Stomach (tissue), 9 donors: ENCODE results near the gene PPP1R36. TPM values are rescaled to one million over a fixed set of nuclear protein-coding genes. Genes with fewer than 3 reads are reported as not detected.
"Not testable (repeated sequence)": the region's sequence is repeated elsewhere in the genome, so short reads cannot be mapped to it uniquely, and the experiment has no call there.

Experiments used
- DNase-seq, 2 donors: peaks; one replicate each; pipeline versions ENCODE4 v3.0.0 to v3.0.0-alpha.2; 2013 to 2019
- H3K27ac ChIP-seq, 5 donors: fragments of 200-600 bp in 4 of 5; sonication (generic) in 4 of 5; one replicate each; pipeline ENCODE4 v1.5.1; 2013 to 2019; ENCODE audit warnings: mild to moderate bottlenecking in 1 of 5, moderate library complexity in 1 of 5
- H3K27me3 ChIP-seq, 3 donors: fragments of 200-600 bp; sonication (generic); one replicate each; pipeline ENCODE4 v1.5.1; 2017 to 2019; ENCODE audit warnings: mixed run types in 1 of 3
- H3K36me3 ChIP-seq, 4 donors: fragments of 200-600 bp; sonication (generic); 1 replicate in 3 of 4; 2 replicates in 1 of 4; pipeline ENCODE4 v1.5.1; 2016 to 2019
- H3K4me1 ChIP-seq, 4 donors: fragments of 200-600 bp; sonication (generic); one replicate each; pipeline ENCODE4 v1.5.1; 2016 to 2019
- H3K4me3 ChIP-seq, 4 donors: fragments of 200-600 bp; sonication (generic) in 3 of 4; one replicate each; pipeline ENCODE4 v1.5.1; 2016 to 2019; ENCODE audit warnings: mild to moderate bottlenecking in 1 of 4
- H3K9me3 ChIP-seq, 4 donors: fragments of 200-600 bp; sonication (generic); one replicate each; pipeline ENCODE4 v1.5.1; 2016 to 2019
- EP300 ChIP-seq: sonication (generic); formaldehyde crosslinking; IDR thresholded peaks from one replicate; pipeline ENCODE4 v1.6.1; 2017; ENCODE audit warnings: antibody characterized with exemption
- POLR2A ChIP-seq, 4 donors: fragments of 450-650 bp; IDR thresholded peaks; one replicate each; pipeline ENCODE4 v1.6.1; 2016; ENCODE audit warnings: antibody characterized with exemption in 4 of 4, control low read depth in 2 of 4, mild to moderate bottlenecking in 1 of 4, moderate library complexity in 1 of 4
- POLR2AphosphoS5 ChIP-seq, 3 donors: sonication (generic); formaldehyde crosslinking; IDR thresholded peaks; one replicate each; pipeline ENCODE4 v1.6.1; 2016; ENCODE audit warnings: antibody characterized with exemption in 3 of 3
- WGBS, 5 donors: extraction: QIAGEN DNeasy Blood & Tissue Kit in 3 of 5; methylation state at CpG; one replicate each; pipeline versions ENCODE4 v1.1.5 to v1.1.7; 2013 to 2018; 5-methylcytosine and 5-hydroxymethylcytosine counted together
- intact Hi-C: fragments of 100-400 bp; cut with DNase I; formaldehyde crosslinking; loops from one replicate; pipeline ENCODE4 v1.15.1; 2023; ENCODE audit warnings: low total_unique reads
- polyA plus RNA-seq, 3 donors: library from polyadenylated mRNA; stranded (reverse); fragments of 200-250 nt; gene quantifications; one replicate each; pipeline ENCODE4 v1.2.3, GENCODE V29; 2013
- total RNA-seq, 5 donors: library from RNA; depleted of rRNA; stranded (reverse); fragments of >200 nt; gene quantifications; one replicate each; pipeline versions ENCODE4 v1.1.0 to v1.2.3, GENCODE V29; 2014 to 2016
- TF ChIP-seq, protein P1 (sequence below), 7 experiments: fragments of 450-650 bp in 4 of 7; fragments of 200-600 bp in 3 of 7; sonication (generic) in 3 of 7; IDR thresholded peaks; one replicate each; pipeline ENCODE4 v1.5.1; 2016 to 2019; ENCODE audit warnings: antibody characterized with exemption in 7 of 7, control low read depth in 2 of 7, mild to moderate bottlenecking in 1 of 7
- donor health status: healthy with polysubstance abuse.
- donor health status: Bipolar disorder and iron deficiency.
- donor health status: healthy.

Gene PPP1R36
- total and polyA plus RNA-seq, 8 donors: 3.2 to 13.1 (median 6.2) TPM; not detected in 3

DNA sequence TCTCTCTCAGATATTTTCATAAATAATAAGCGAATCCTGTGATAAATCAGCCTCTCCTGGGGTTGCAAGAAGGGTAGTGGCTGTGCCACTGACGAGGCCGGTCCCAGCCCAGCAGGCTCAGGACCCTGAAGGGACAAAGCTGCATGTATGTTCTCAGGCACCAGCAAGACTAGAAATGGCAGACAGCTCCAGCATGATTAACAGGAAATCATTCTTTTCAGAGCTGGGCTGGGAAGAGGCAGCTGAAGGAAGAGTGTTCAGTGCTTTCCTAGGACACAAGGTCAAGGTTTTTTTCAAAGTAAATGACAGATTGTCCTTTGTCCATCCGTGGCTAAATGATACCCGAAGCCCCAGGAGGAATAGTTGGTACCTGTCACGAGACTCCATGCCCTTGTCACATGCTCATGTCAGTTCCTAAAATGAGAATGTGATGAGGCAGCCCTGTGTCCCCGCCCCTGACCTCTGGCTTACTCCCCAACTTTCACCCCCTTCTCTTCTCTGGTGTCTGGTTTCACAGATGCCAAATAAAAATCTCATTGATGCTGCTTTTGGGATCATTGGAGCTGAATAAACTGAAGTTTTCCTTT is 65.1 kb downstream of the PPP1R36 start:
- Histone ChIP-seq H3K27me3 (no peaks in the 10 kb centered on the region), H3K4me1 (peaks cover 6 to 56% (median 35%) of the 10 kb centered on the region in 4 donors), H3K9me3 (no peaks in the 10 kb centered on the region), H3K4me3 (no peak overlapping the region), H3K27ac (peak overlapping the region in 1 of 5 donors; percentile 40), H3K36me3 (no peaks in the 10 kb centered on the region)
- 56 to 77% (median 61%) methylated on average over 7 of the region's 7 CpGs for WGBS, 5 donors
- intact Hi-C loops: no loop called here
- DNase-seq: no peak
- TF ChIP-seq, protein P1, sequence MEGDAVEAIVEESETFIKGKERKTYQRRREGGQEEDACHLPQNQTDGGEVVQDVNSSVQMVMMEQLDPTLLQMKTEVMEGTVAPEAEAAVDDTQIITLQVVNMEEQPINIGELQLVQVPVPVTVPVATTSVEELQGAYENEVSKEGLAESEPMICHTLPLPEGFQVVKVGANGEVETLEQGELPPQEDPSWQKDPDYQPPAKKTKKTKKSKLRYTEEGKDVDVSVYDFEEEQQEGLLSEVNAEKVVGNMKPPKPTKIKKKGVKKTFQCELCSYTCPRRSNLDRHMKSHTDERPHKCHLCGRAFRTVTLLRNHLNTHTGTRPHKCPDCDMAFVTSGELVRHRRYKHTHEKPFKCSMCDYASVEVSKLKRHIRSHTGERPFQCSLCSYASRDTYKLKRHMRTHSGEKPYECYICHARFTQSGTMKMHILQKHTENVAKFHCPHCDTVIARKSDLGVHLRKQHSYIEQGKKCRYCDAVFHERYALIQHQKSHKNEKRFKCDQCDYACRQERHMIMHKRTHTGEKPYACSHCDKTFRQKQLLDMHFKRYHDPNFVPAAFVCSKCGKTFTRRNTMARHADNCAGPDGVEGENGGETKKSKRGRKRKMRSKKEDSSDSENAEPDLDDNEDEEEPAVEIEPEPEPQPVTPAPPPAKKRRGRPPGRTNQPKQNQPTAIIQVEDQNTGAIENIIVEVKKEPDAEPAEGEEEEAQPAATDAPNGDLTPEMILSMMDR (IDR thresholded peaks at IDR 0.05): no peak
- TF ChIP-seq EP300 (no peak), POLR2A (IDR thresholded peaks at IDR 0.05) (no peak), POLR2AphosphoS5 (IDR thresholded peaks at IDR 0.05) (no peak)

DNA sequence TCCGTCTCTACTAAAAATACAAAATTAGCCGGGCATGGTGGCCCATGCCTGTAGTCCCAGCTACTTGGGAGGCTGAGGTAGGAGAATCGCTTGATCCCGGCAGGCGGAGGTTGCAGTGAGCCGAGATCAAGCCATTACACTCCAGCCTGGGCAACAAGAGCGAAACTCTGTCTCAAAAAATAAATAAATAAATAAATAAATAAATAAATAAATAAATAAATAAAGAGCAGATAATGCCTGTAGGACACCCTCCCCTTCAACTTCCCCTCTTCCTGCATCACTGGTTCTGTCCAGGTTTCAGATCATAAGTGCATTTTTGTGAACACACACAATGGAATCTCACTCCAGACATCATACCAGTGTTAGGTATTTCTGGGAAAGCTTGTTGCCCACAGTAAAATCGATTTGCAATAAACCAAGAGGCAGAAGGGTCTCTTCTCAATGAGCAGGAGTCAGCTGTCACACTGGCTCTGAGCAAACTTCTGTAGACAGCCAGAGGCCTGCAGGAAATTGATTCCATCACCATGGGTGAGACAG is 68.2 kb downstream of the PPP1R36 start:
- peaks cover 6 to 26% (median 13%) of the 10 kb centered on the region in 4 donors for H3K4me1 ChIP-seq
- H3K9me3 ChIP-seq, intact Hi-C loops, H3K36me3 ChIP-seq, H3K4me3 ChIP-seq, DNase-seq, H3K27me3 ChIP-seq, H3K27ac ChIP-seq: not testable (repeated sequence)
- WGBS, 5 donors: 93 to 95% (median 93%) methylated on average over 8 of the region's 8 CpGs

DNA sequence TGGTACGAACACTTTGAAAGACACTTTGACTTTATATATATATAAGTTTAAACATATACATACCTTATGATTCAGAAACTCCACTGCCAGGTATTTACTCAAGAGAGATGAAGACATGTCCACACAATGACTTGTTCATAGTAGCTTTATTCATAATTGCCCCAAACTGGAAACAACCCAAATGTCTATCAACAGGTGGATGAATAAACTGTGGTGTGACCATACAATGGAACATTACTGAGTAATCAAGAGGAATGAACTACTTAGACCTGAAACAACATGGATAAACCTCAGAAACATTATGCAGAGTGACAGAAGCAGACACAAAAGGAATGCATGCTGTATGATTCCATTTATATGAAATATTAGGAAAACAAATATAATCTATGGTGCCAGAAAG is 71.1 kb downstream of the PPP1R36 start:
- H3K27me3 ChIP-seq: no peaks in the 10 kb centered on the region
- 85 to 97% (median 92%) methylated on average over 1 of the region's 1 CpG for WGBS, 5 donors
- DNase-seq: no peak
- TF ChIP-seq EP300: no peak
- TF ChIP-seq POLR2A (IDR thresholded peaks at IDR 0.05): no peak
- no peak for TF ChIP-seq POLR2AphosphoS5 (IDR thresholded peaks at IDR 0.05)
- H3K4me3 ChIP-seq: no peak overlapping the region
- H3K4me1 ChIP-seq: peaks cover 0 to 19% (median 10%) of the 10 kb centered on the region in 4 donors
- H3K36me3 ChIP-seq: no peaks in the 10 kb centered on the region
- intact Hi-C loops: no loop called here
- no peak overlapping the region for H3K27ac ChIP-seq
- H3K9me3 ChIP-seq: no peaks in the 10 kb centered on the region

DNA sequence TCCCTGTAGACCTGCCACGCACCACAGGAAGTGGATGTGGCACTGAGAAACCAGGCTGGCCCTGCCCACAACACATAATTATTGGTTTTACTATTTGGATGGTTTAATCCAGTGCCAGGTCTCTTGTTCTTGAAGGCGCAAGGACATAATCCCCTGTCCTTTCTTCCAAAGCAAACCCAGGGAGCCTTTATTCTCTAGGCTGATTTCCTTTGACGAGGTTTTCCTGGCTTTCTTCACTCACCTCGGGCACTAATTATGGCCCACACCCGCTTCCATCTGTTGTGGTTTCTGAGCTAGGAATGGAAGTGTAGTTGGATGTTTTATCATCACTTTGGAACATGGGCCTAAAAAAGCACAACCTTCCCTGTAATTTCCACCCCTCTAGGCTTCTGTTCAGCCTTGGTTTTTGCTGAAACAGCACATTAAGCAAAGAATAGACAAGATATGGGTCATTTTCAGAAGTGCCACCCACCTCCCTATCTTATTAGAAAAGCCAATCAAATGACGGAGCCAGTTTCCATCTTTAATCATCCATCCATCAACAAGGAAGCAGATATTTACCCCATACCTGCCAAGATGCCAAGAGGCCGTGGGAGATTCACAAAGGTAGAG is 73.9 kb downstream of the PPP1R36 start:
- Histone ChIP-seq H3K27ac (no peak overlapping the region), H3K27me3 (no peaks in the 10 kb centered on the region), H3K36me3 (no peaks in the 10 kb centered on the region), H3K4me1 (peaks cover 0 to 22% (median 11%) of the 10 kb centered on the region in 4 donors), H3K9me3 (no peaks in the 10 kb centered on the region), H3K4me3 (no peak overlapping the region)
- TF ChIP-seq EP300 (no peak), POLR2AphosphoS5 (IDR thresholded peaks at IDR 0.05) (no peak), POLR2A (IDR thresholded peaks at IDR 0.05) (no peak)
- TF ChIP-seq, protein P1 (IDR thresholded peaks at IDR 0.05): no peak
- intact Hi-C loops: no loop called here
- DNase-seq: no peak
- 76 to 91% (median 85%) methylated on average over 7 of the region's 7 CpGs for WGBS, 5 donors

DNA sequence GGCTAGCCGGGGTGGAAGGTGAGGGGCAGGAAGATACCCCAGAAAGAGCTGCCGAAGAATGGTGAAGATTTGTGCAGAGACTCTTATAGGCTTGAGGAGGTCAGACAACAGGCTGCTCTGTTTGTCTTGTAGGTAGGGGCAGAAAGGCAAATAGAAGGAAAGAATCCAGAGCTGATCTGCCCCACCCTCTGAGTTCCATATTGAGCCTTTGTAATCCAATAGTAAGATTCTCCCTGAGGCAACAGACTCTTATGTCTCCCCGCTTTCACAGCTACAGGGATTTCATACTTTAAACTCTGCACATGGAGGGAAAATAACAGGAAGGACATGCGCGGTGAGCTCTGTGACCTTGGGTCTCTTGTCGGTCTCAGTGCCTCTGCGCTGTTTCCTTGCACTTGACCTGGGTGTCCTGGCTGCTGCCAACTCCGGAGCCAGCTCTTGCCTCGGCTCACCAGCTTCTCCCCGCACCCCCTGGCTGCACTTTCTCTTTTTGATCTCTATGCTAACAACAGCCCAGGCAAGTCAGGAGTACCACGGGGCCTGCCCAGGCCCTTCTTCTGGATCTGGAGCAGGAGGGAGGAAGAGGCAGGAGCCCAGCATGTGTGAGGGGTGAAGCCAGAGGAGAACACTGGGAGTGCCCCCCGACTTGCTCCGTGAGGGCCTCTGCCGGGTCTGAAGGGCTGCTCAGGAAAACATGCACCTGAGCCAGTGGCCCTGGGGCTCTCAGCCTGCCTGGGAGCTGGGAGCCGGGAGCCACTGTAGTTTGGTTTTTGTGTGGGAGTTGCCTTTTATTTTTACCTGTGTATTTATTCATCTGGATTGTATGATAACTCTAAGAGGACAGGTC is 75.8 kb downstream of the PPP1R36 start:
- 40 to 59% (median 43%) methylated on average over 15 of the region's 15 CpGs for WGBS, 5 donors
- H3K36me3 ChIP-seq: no peaks in the 10 kb centered on the region
- DNase-seq: peak; percentile 59 to 61
- no peaks in the 10 kb centered on the region for H3K9me3 ChIP-seq
- H3K27me3 ChIP-seq: no peaks in the 10 kb centered on the region
- TF ChIP-seq EP300 (no peak), POLR2AphosphoS5 (IDR thresholded peaks at IDR 0.05) (no peak), POLR2A (IDR thresholded peaks at IDR 0.05) (no peak)
- TF ChIP-seq, protein P1 (IDR thresholded peaks at IDR 0.05): no peak
- H3K4me3 ChIP-seq: no peak overlapping the region
- peak overlapping the region; percentile 13 to 50 (median 39) for H3K27ac ChIP-seq
- intact Hi-C loops: no loop called here
- peaks cover 0 to 18% (median 12%) of the 10 kb centered on the region in 4 donors for H3K4me1 ChIP-seq
